Smooth muscle cell (in vitro differentiated cells): ENCODE data around the gene SLC31A1. TPM values are rescaled to one million over a fixed set of nuclear protein-coding genes. Genes with fewer than 3 reads are reported as not detected.
A peak's percentile ranks its signal among the peaks of the same experiment; 100 is the strongest.

Source experiments
- DNase-seq: peaks from one replicate; lab custom pipeline; 2025; ENCODE audit not compliant: unreplicated experiment; lab: John Stamatoyannopoulos, UW
- H2AFZ ChIP-seq: fragments of 200-600 bp; sonication (generic); 2 replicates; pipeline ENCODE4 v1.6.0; 2016; ENCODE audit warnings: antibody characterized with exemption, low read depth, mild to moderate bottlenecking
- H3F3A ChIP-seq: fragments of 200-600 bp; sonication (generic); 2 replicates; pipeline ENCODE4 v1.6.0; 2017; ENCODE audit warnings: antibody characterized with exemption, low read depth
- H3K27ac ChIP-seq: fragments of 200-600 bp; sonication (generic); 2 replicates; pipeline ENCODE4 v1.5.1; 2016; ENCODE audit warnings: low read depth, mild to moderate bottlenecking
- H3K27me3 ChIP-seq: fragments of 200-600 bp; sonication (generic); 2 replicates; pipeline ENCODE4 v1.6.1; 2016; ENCODE audit warnings: low read depth, mild to moderate bottlenecking
- H3K36me3 ChIP-seq: fragments of 200-600 bp; sonication (generic); 2 replicates; pipeline ENCODE4 v1.5.1; 2016; ENCODE audit warnings: low read depth
- H3K4me1 ChIP-seq: fragments of 200-600 bp; sonication (generic); 2 replicates; pipeline ENCODE4 v1.5.1; 2016; ENCODE audit warnings: low read depth
- H3K4me2 ChIP-seq: fragments of 200-600 bp; sonication (generic); 2 replicates; pipeline ENCODE4 v1.6.0; 2016; ENCODE audit warnings: mild to moderate bottlenecking
- H3K4me3 ChIP-seq: fragments of 200-600 bp; sonication (generic); 2 replicates; pipeline ENCODE4 v1.5.1; 2016; ENCODE audit warnings: mild to moderate bottlenecking
- H3K79me2 ChIP-seq: fragments of 200-600 bp; sonication (generic); 2 replicates; pipeline ENCODE4 v1.6.0; 2016; ENCODE audit warnings: low read depth, mild to moderate bottlenecking
- H3K9ac ChIP-seq: fragments of 200-600 bp; sonication (generic); 2 replicates; pipeline ENCODE4 v1.6.0; 2016; ENCODE audit warnings: low read depth
- H3K9me3 ChIP-seq: fragments of 200-600 bp; sonication (generic); replicated peaks from 2 replicates; pipeline ENCODE4 v1.5.1; 2016; ENCODE audit warnings: low read depth
- H4K20me1 ChIP-seq: fragments of 200-600 bp; sonication (generic); 2 replicates; pipeline ENCODE4 v1.6.0; 2016; ENCODE audit warnings: low read depth
- CTCF ChIP-seq: fragments of 200-600 bp; sonication (generic); IDR thresholded peaks from 2 replicates; pipeline ENCODE4 v1.5.1; 2017; ENCODE audit warnings: borderline replicate concordance, mild to moderate bottlenecking, antibody characterized with exemption; ENCODE audit not compliant: insufficient read depth, poor library complexity, severe bottlenecking
- WGBS: methylation state at CpG from one replicate; pipeline ENCODE4 v1.1.7; 2016; ENCODE audit warnings: low lambda C conversion rate; 5-methylcytosine and 5-hydroxymethylcytosine counted together
- polyA plus RNA-seq: library from polyadenylated mRNA; unstranded; fragments of >200 nt; fragmentation: Nextera tagmentation; extraction: Ambion mirVana; gene quantifications from 2 replicates; pipeline ENCODE4 v1.2.1, GENCODE V29; 2016
- total RNA-seq: library from RNA; depleted of rRNA; stranded (reverse); fragments of >200 nt; gene quantifications from 2 replicates; pipeline ENCODE4 v1.2.3, GENCODE V29; 2014

The SLC31A1 gene
- total and polyA plus RNA-seq, 2 experiments from 2014 or later: 34.7 to 35.8 TPM

DNA sequence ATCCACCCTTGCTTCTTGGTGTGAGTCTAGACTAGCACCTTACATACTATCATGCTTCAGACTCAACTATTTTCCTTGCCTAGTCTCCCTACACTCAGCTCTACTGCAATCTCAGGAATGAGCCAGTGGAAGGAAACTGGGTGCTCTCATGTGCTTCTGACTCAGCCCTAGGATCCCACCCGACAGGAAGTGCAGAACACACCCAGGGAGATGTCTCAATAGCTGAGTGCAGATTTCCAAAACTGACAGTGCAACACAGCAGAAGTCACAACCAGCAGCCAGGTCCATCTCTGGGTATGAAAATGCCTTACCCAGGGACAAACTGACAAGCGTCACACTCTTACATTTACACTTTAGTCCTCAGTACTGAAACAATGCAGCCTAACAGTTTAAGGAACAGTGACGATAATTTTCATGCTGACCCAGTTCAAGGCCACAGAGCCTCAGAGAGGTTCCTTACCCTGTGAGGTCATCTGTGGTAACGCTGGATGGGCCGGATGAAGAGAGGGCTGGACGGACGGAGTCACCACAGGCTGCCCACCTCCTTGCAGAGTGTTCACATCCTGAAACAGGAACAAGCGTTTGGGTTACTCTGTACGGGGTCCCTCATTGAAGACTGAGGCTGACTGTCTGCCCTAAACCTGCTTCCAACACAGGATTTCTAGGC is 33.3 kb upstream of the SLC31A1 start:
- H3K9me3 ChIP-seq: no peaks in the 10 kb centered on the region
- TF ChIP-seq CTCF: no peak
- no peaks in the 10 kb centered on the region for H4K20me1 ChIP-seq
- no peaks in the 10 kb centered on the region for H3F3A ChIP-seq
- peak overlapping the region; percentile 59 for H3K27ac ChIP-seq
- H3K79me2 ChIP-seq: no peaks in the 10 kb centered on the region
- DNase-seq: no peak
- peaks cover 37% of the 10 kb centered on the region for H3K36me3 ChIP-seq
- no peak overlapping the region for H2AFZ ChIP-seq
- WGBS: 91% methylated on average over 9 of the region's 9 CpGs
- H3K4me1 ChIP-seq: no peaks in the 10 kb centered on the region
- H3K27me3 ChIP-seq: no peaks in the 10 kb centered on the region
- H3K4me3 ChIP-seq: no peak overlapping the region
- no peak overlapping the region for H3K9ac ChIP-seq
- H3K4me2 ChIP-seq: no peak overlapping the region

GRCh38 chr9:113192455-113192854 is 28.9 kb upstream of the SLC31A1 start:
- Histone ChIP-seq H3K79me2 (no peaks in the 10 kb centered on the region), H3K4me3 (no peak overlapping the region), H3K4me2 (no peak overlapping the region), H3K9me3 (no peaks in the 10 kb centered on the region), H3K36me3 (peaks cover 17% of the 10 kb centered on the region), H3K27me3 (no peaks in the 10 kb centered on the region), H3F3A (no peaks in the 10 kb centered on the region), H3K9ac (no peak overlapping the region), H4K20me1 (no peaks in the 10 kb centered on the region), H2AFZ (no peak overlapping the region), H3K27ac (no peak overlapping the region), H3K4me1 (no peaks in the 10 kb centered on the region)
- no peak for DNase-seq
- no peak for TF ChIP-seq CTCF
- 94% methylated on average over 2 of the region's 2 CpGs for WGBS

DNA sequence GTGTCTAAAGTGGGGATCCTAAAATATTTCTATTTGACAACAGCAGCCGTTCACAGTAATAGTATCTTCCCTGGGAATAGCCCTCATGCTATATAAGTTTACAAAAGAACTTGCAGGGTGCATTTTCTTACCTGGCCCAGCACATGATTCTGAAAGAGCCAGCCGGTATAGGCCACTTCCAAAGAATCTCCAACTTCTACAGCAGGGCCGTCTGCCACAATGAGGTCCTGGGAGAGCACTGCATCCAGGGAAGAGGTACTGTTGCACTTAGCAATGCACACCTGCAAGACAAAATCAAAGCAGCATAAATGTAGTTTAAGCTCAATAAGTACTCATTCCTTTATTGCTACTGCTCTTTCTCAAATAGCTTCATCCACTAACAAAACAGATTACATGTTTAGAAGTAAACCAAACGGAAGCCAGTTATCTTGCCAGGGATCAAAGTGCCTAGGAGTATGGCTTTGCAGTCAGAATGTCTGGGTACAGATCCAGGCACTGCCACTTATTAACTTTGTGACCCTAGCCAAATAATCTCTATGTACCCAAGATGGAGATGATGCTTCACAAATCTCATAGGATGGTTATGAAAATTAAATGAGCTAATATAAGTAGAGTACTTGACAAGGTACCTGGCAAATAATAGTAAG is 21.5 kb upstream of the SLC31A1 start:
- Histone ChIP-seq H3K36me3 (peaks cover 36% of the 10 kb centered on the region), H3K9ac (no peak overlapping the region), H3K27me3 (no peaks in the 10 kb centered on the region), H4K20me1 (no peaks in the 10 kb centered on the region), H3K4me2 (no peak overlapping the region), H3K27ac (no peak overlapping the region), H3K9me3 (no peaks in the 10 kb centered on the region), H2AFZ (no peak overlapping the region), H3K4me1 (no peaks in the 10 kb centered on the region), H3K79me2 (no peaks in the 10 kb centered on the region), H3K4me3 (no peak overlapping the region), H3F3A (no peaks in the 10 kb centered on the region)
- no peak for TF ChIP-seq CTCF
- 92% methylated on average over 4 of the region's 4 CpGs for WGBS
- DNase-seq: no peak
